Measurements from ENCODE around the gene TAF6.

The TAF6 gene

DNA sequence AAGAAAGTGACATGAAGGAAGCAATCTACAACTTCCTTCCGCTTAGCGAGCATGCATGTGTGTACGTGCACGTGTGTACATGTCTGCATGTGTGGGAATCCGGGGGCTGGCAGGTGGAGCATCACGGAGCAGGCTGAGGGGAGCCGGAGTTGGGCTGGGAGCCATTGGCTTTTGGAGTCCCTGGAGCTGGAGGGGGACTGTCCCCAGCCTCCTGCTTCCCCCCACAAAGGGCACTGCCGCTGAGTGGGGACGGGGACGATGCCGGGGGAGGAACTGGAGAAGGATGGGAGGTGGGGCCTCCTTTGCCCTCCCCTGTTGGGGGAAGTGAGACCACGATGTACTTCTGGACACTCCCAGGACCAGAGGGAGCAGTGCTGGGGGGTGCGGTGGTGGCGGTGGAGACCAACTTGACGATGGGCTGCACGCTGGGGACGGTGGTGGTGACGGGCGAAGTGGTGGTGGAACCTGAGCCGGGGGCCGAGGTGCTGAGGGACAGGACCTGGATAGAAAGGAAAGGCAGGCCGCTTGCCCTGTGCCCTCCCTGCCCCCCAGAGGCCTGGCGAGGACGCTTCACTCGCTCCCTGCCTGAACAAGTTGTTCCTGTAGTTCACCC lies 11.9 kb downstream of the TAF6 start:
- peak overlapping the region in 3 of 11 experiments; percentile 13 to 47 (median 30); a peak in 2 of 22 replicates for H3K9ac ChIP-seq
- no peak overlapping the region for H3K4me3 ChIP-seq
- no peaks in the 10 kb centered on the region for H3K27me3 ChIP-seq
- H3K36me3 ChIP-seq = peaks cover 85 to 96% (median 91%) of the 10 kb centered on the region in 11 experiments
- no peaks in the 10 kb centered on the region for H3K9me3 ChIP-seq (replicated peaks in 1 of 11)
- H3K4me1 ChIP-seq = peaks cover 7 to 45% (median 34%) of the 10 kb centered on the region in 10 experiments
- peaks cover 0 to 20% (median 0%) of the 10 kb centered on the region in 11 experiments; a peak in 4 of 22 replicates for H4K20me1 ChIP-seq
- TF ChIP-seq Cebpa-rat (IDR thresholded peaks at IDR 0.05) = no peak
- H3K4me2 ChIP-seq = no peak overlapping the region
- H3K27ac ChIP-seq = no peak overlapping the region; a peak in 1 of 22 replicates

DNA sequence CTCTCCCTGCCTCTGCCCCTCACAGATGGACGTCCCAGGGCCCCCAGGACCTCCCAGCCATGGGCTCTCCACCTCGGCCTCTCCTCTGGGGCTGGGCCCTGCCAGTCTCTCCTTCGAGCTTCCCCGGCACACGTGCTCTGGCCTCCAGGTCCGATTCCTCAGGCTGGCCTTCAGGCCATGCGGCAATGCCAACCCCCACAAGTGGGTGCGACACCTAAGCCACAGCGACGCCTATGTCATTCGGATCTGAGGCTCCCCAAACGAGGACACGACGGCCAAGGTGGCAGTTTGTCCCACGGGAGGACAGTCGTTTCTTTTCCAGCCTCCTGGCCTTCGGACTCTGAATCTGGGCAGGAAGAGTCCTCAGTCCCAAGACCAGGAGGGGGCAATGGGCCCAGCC lies 12.5 kb downstream of the TAF6 start:
- peaks cover 8 to 40% (median 30%) of the 10 kb centered on the region in 10 experiments for H3K4me1 ChIP-seq
- H3K4me2 ChIP-seq = no peak overlapping the region
- H3K4me3 ChIP-seq = no peak overlapping the region
- peak overlapping the region in 1 of 11 experiments; percentile 13; a peak in 3 of 22 replicates for H3K9ac ChIP-seq
- no peak for TF ChIP-seq Cebpa-rat (IDR thresholded peaks at IDR 0.05)
- no peaks in the 10 kb centered on the region for H3K9me3 ChIP-seq (replicated peaks in 1 of 11)
- H3K36me3 ChIP-seq = peaks cover 79 to 90% (median 85%) of the 10 kb centered on the region in 11 experiments
- no peaks in the 10 kb centered on the region for H3K27me3 ChIP-seq
- H3K27ac ChIP-seq = no peak overlapping the region
- peaks cover 0 to 16% (median 0%) of the 10 kb centered on the region in 11 experiments; a peak in 4 of 22 replicates for H4K20me1 ChIP-seq

DNA sequence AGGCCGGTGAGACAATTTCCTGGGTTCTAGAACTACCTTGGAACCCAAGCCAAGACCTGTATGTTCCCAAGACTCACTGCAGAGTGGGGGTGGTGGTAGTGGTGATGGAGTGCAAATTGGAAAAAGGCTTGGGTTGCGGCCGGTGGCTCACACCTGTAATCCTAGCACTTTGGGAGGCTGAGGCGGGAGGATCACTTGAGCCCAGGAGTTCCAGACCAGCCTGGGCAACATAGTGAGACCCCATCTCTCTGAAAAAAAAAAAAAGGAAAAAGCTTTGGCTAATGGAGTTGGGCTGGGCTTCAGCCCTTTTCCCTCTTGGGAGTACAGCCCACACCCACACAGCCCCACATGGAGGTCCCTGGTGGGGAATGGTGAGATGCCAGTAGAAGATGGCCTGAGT lies 13.6 kb downstream of the TAF6 start:
- Histone ChIP-seq H3K4me3 (no peak overlapping the region), H3K27ac (no peak overlapping the region), H3K4me2 (no peak overlapping the region), H3K9ac (peak overlapping the region in 1 of 11 experiments; percentile 32; a peak in 1 of 22 replicates), H3K9me3 (replicated peaks in 1 of 11) (no peaks in the 10 kb centered on the region), H3K27me3 (no peaks in the 10 kb centered on the region), H4K20me1 (peaks cover 0 to 16% (median 0%) of the 10 kb centered on the region in 11 experiments; a peak in 5 of 22 replicates), H3K36me3 (peaks cover 68 to 79% (median 74%) of the 10 kb centered on the region in 11 experiments), H3K4me1 (peaks cover 8 to 33% (median 23%) of the 10 kb centered on the region in 10 experiments)
- TF ChIP-seq Cebpa-rat (IDR thresholded peaks at IDR 0.05) = no peak

DNA sequence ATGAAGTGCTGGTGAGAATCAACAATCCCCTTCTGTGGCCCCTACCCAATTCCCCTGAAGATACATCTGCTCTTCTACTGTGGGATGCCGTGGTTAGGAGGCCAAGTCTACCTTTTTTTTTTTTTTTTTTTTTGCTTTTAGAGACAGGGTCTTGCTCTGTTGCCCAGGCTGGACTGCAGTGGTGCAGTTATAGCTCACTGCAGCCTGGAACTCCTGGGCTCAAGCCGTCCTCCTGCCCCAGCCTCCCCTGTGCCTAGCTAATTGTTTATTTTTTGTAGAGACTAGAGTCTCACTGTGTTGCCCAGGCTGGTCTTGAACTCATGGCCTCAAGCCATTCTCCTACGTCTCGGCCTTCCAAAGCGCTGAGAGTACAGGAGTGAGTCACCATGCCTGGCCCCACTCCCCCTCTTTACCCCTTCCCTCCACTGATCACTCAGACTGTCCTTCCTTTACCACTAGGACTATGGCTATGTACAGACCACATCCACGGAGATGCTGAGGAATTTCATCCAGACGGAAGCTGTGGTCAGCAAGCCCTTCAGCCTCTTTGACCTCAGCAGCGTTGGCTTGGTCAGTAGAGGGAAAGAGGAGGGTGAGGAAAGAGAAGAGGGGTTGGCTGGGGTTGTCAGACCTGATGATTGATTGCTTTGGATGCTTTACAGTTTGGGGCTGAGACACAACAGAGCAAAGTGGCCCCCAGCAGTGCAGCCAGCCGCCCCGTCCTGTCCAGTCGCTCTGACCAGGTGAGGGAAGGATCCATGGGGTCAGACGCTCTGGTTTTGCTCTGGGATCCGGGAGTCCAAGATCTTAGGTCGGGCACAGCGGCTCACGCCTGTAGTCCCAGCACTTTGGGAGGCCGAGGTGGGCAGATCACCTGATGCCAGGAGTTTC lies 16.0 kb downstream of the TAF6 start:
- H3K9me3 ChIP-seq (replicated peaks in 1 of 11) = no peaks in the 10 kb centered on the region
- H3K4me2 ChIP-seq = peak overlapping the region; percentile 85 to 98 (median 91); a peak in 21 of 22 replicates
- no peaks in the 10 kb centered on the region for H3K27me3 ChIP-seq
- peak overlapping the region in 7 of 11 experiments; percentile 94 to 99 (median 97); a peak in 10 of 22 replicates for H3K27ac ChIP-seq
- no peak for TF ChIP-seq Cebpa-rat (IDR thresholded peaks at IDR 0.05)
- H3K4me3 ChIP-seq = peak overlapping the region in 7 of 10 experiments; percentile 82 to 97 (median 90); a peak in 10 of 20 replicates
- peak overlapping the region; percentile 79 to 99 (median 97); a peak in 20 of 22 replicates for H3K9ac ChIP-seq
- H3K4me1 ChIP-seq = peaks cover 25 to 50% (median 40%) of the 10 kb centered on the region in 10 experiments
- peaks cover 60 to 75% (median 68%) of the 10 kb centered on the region in 11 experiments for H3K36me3 ChIP-seq
- peaks cover 0 to 37% (median 19%) of the 10 kb centered on the region in 11 experiments; a peak in 16 of 22 replicates for H4K20me1 ChIP-seq

DNA sequence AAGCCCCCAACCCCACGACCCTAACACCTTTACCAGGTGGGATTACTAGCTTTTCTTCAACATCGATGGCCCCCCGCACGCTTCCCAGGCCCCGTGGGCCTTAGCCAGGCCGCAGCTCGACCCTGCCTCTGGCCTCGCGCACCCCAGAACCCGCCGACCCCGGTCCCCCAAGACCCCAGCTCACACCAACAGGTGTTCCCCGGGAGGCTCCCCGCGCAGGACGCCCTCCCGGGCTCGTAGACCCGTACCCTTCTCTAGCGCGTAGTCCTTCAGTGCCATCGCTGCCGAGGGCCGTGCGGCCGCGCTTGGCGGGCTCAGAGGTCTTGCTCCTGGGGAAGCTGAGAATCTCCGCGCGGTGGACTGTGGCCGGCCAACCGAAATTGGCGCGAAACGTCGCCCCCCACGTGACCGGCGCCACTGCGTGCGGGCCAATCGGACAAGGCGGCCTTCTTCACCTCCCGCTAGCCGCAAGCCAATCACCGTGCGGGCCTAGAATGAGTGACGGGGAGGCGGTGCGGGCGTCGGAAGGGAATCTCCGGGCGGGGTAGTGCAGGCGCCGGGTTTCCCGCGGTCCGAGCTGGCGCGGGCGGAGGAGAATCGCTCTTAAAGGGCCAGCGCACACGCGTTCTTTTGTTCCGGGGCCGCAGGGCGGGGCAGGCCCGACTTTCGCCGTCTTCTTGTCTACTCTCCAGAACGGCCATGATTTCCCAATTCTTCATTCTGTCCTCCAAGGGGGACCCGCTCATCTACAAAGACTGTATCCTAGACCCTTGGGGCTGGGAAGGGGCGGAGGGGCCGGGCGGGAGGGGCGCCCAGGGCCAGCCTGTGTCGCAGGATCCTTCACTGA lies 17.9 kb downstream of the TAF6 start, which contains the start of the genes AP4M1 and MCM7:
Gene AP4M1 (plus strand): TSS at position 628 of the 847 bp plus-strand sequence. CDS start 72 bp downstream, at position 700.
Gene MCM7 (minus strand): TSS at position 382 of the 847 bp plus-strand sequence. CDS start 103 bp downstream, at position 279.
- H3K27ac ChIP-seq = peak within 1 kb of the TSS; percentile 65 to 99 (median 96)
- H3K9ac ChIP-seq = peak within 1 kb of the TSS; percentile 79 to 99 (median 97)
- H3K27me3 ChIP-seq = no peaks in the 10 kb centered on the region
- H3K4me1 ChIP-seq = peaks cover 28 to 59% (median 47%) of the 10 kb centered on the region in 10 experiments
- peak within 1 kb of the TSS; percentile 87 to 99 (median 94) for H3K4me2 ChIP-seq
- H4K20me1 ChIP-seq = peaks cover 0 to 44% (median 38%) of the 10 kb centered on the region in 11 experiments; a peak in 17 of 22 replicates
- no peaks in the 10 kb centered on the region for H3K9me3 ChIP-seq (replicated peaks in 1 of 11)
- TF ChIP-seq Cebpa-rat (IDR thresholded peaks at IDR 0.05) = no peak
- peak within 1 kb of the TSS; percentile 77 to 97 (median 86) for H3K4me3 ChIP-seq
- H3K36me3 ChIP-seq = peaks cover 61 to 75% (median 69%) of the 10 kb centered on the region in 11 experiments

DNA sequence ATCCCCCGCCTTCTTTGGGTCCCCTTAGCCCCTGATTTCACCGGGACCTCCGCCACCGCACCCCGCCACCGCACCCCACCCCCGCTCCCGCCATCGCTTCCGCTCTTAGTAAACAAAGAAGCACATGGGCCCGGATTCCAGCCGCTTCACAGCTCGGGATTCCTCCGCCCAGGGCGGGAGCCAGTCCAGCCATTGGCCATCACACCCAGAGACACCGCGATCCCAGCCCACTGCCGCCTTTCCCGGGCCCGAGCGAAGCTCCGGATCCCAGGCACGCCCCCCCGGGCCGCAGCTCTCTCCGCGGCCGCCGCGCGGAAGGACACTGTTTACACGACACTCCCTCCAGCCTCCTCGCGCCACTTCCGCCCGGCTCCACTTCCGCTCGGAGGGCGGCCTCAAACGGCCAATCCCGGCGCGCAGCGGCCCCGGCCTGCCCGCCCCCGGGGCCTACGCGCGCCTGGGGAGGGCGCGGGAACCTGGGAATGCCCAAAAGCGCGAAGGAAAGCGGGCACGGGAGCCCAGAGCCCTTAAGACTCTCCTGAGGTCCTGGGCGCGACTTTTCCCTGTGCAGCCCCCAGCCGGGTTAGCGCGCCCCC lies 18.6 kb downstream of the TAF6 start:
- H3K9ac ChIP-seq = peak overlapping the region; percentile 78 to 99 (median 97)
- H3K4me3 ChIP-seq = peak overlapping the region; percentile 77 to 97 (median 86)
- peaks cover 28 to 59% (median 48%) of the 10 kb centered on the region in 10 experiments for H3K4me1 ChIP-seq
- no peaks in the 10 kb centered on the region for H3K27me3 ChIP-seq
- H3K4me2 ChIP-seq = peak overlapping the region; percentile 86 to 99 (median 92)
- H3K36me3 ChIP-seq = peaks cover 61 to 75% (median 69%) of the 10 kb centered on the region in 11 experiments
- H3K27ac ChIP-seq = peak overlapping the region; percentile 45 to 99 (median 96); a peak in 21 of 22 replicates
- no peaks in the 10 kb centered on the region for H3K9me3 ChIP-seq (replicated peaks in 1 of 11)
- TF ChIP-seq Cebpa-rat (IDR thresholded peaks at IDR 0.05) = no peak
- H4K20me1 ChIP-seq = peaks cover 0 to 49% (median 45%) of the 10 kb centered on the region in 11 experiments; a peak in 18 of 22 replicates

DNA sequence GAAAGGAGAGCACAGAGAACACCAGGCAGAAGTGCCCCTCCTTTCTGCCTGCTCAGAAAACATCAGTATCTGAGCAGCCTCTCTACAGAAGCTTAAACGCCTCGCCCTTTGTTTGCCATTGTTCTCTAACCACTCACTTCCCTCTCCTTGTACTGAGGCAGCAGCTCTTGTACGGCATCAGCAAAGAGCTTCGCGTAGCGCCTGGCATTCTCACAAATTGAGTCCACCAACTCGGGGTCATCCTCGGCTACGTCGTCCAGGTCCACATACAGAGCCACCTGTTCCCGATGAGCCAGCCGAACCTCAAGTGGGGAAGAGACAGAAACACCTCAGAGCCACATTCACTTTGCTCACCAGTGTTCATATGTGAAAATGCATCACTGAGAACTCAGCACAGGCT lies 19.7 kb downstream of the TAF6 start:
- Histone ChIP-seq H3K9ac (peak overlapping the region; percentile 78 to 99 (median 97)), H3K4me1 (peaks cover 28 to 61% (median 47%) of the 10 kb centered on the region in 10 experiments), H3K9me3 (replicated peaks in 1 of 11) (no peaks in the 10 kb centered on the region), H4K20me1 (peaks cover 0 to 60% (median 56%) of the 10 kb centered on the region in 11 experiments; a peak in 18 of 22 replicates), H3K27ac (peak overlapping the region in 10 of 11 experiments; percentile 79 to 99 (median 96); a peak in 20 of 22 replicates), H3K4me3 (peak overlapping the region; percentile 77 to 97 (median 86)), H3K4me2 (peak overlapping the region; percentile 86 to 99 (median 92)), H3K27me3 (no peaks in the 10 kb centered on the region), H3K36me3 (peaks cover 61 to 75% (median 70%) of the 10 kb centered on the region in 11 experiments)
- TF ChIP-seq Cebpa-rat (IDR thresholded peaks at IDR 0.05) = no peak
